HL-60/S4 treated with retinoic acid at 250 ng/mL for 4 days and 3 days (cell line): ENCODE results near the gene STX3.

Experiments used
- in situ Hi-C: fragments of 300-500 bp; cut with MboI; formaldehyde crosslinking; loops from 2 replicates; pipeline ENCODE4 v1.7.0; 2022; ENCODE audit warnings: low sequenced_read_pairs

The STX3 gene

GRCh38 chr11:59754859-59755700 is at the start of gene STX3:
TSS of gene STX3 (plus strand) at chr11:59755376. CDS start at chr11:59755606, 230 bp downstream.
- in situ Hi-C loops, result loop anchor here (5.0 kb wide), 1 partner anchor 47 kb away; no protein-coding TSS in a partner anchor

GRCh38 chr11:59706518-59707285 is 48.5 kb upstream of the STX3 start:
- in situ Hi-C loops, result no loop called here

GRCh38 chr11:59707371-59707770 is 47.8 kb upstream of the STX3 start:
- in situ Hi-C loops, result no loop called here

- in situ Hi-C loops, result no loop called here
Measured at GRCh38 chr11:59708537-59708936, 46.6 kb upstream of the STX3 start.

GRCh38 chr11:59710136-59710847 is 44.9 kb upstream of the STX3 start:
- in situ Hi-C loops, result no loop called here

- in situ Hi-C loops, result no loop called here
Measured at GRCh38 chr11:59713745-59714144, 41.4 kb upstream of the STX3 start, which contains the start of gene OR10V1. TSS of gene OR10V1 (minus strand) at chr11:59713845. CDS start at chr11:59713845, 0 bp downstream.

- in situ Hi-C loops, result no loop called here
Measured at GRCh38 chr11:59716051-59716450, 39.1 kb upstream of the STX3 start.

GRCh38 chr11:59719556-59719955 is 35.6 kb upstream of the STX3 start:
- in situ Hi-C loops, result no loop called here

- in situ Hi-C loops, result no loop called here
Measured at GRCh38 chr11:59724066-59724465, 31.1 kb upstream of the STX3 start.

GRCh38 chr11:59727426-59727825 is 27.8 kb upstream of the STX3 start:
- in situ Hi-C loops, result no loop called here

- in situ Hi-C loops, result no loop called here
Measured at GRCh38 chr11:59728154-59728553, 27.0 kb upstream of the STX3 start.

- in situ Hi-C loops, result no loop called here
Measured at GRCh38 chr11:59728913-59729312, 26.3 kb upstream of the STX3 start.

- in situ Hi-C loops, result no loop called here
Measured at GRCh38 chr11:59729834-59730233, 25.3 kb upstream of the STX3 start.

- in situ Hi-C loops, result no loop called here
Measured at GRCh38 chr11:59730896-59731565, 24.1 kb upstream of the STX3 start.

GRCh38 chr11:59746111-59746510 is 9.1 kb upstream of the STX3 start:
- in situ Hi-C loops, result no loop called here

GRCh38 chr11:59753650-59754493 is 1.3 kb upstream of the STX3 start:
- in situ Hi-C loops, result no loop called here

GRCh38 chr11:59754494-59754858 is 700 bp upstream of the STX3 start:
- in situ Hi-C loops, result no loop called here

GRCh38 chr11:59755701-59756557 is 753 bp downstream of the STX3 start:
- in situ Hi-C loops, result loop anchor here (5.0 kb wide), 1 partner anchor 46 kb away; no protein-coding TSS in a partner anchor

GRCh38 chr11:59756558-59756840 is 1.3 kb downstream of the STX3 start:
- in situ Hi-C loops, result loop anchor here (5.0 kb wide), 1 partner anchor 46 kb away; no protein-coding TSS in a partner anchor
